GM21526 (cell line): ENCODE measurements around the gene GNAI2.
"Not testable (repeated sequence)": the region's sequence is repeated elsewhere in the genome, so short reads cannot be mapped to it uniquely, and the experiment has no call there.

Experiments used
- ATAC-seq: cut with Tn5 transposase; IDR thresholded peaks from one replicate; pipeline ENCODE4 v1.9.1; 2021; ENCODE audit warnings: moderate library complexity; ENCODE audit not compliant: unreplicated experiment, low FRiP score

GNAI2 gene

GRCh38 chr3:50260942-50261441 lies 25.0 kb downstream of the GNAI2 start:
- no peak for ATAC-seq

GRCh38 chr3:50261505-50261904 lies 25.5 kb downstream of the GNAI2 start:
- no peak for ATAC-seq

GRCh38 chr3:50262200-50262599 lies 26.2 kb downstream of the GNAI2 start:
- ATAC-seq: not testable (repeated sequence)

GRCh38 chr3:50262778-50263177 lies 26.8 kb downstream of the GNAI2 start:
- ATAC-seq: no peak

- no peak for ATAC-seq
These were observed 27.7 kb downstream of the GNAI2 start for GRCh38 chr3:50263478-50264382.

- ATAC-seq: no peak
These were observed 28.5 kb downstream of the GNAI2 start for GRCh38 chr3:50264383-50264963.

- no peak for ATAC-seq
These were observed 29.0 kb downstream of the GNAI2 start for GRCh38 chr3:50264964-50265485.

GRCh38 chr3:50265571-50265970 lies 29.6 kb downstream of the GNAI2 start:
- ATAC-seq: no peak

- ATAC-seq: no peak
These were observed 30.0 kb downstream of the GNAI2 start for GRCh38 chr3:50266017-50266416.

GRCh38 chr3:50266836-50267235 lies 30.8 kb downstream of the GNAI2 start:
- ATAC-seq: no peak

- ATAC-seq: no peak
These were observed 31.4 kb downstream of the GNAI2 start for GRCh38 chr3:50267280-50267913.

- no peak for ATAC-seq
These were observed 32.3 kb downstream of the GNAI2 start for GRCh38 chr3:50268276-50268675.

- ATAC-seq: no peak
These were observed 32.9 kb downstream of the GNAI2 start, which contains the start of gene SEMA3B for GRCh38 chr3:50268703-50269451. Gene SEMA3B (plus strand): TSS chr3:50269147. CDS start chr3:50269241, 94 bp downstream.

GRCh38 chr3:50269460-50269859 lies 33.5 kb downstream of the GNAI2 start:
- ATAC-seq: no peak

- no peak for ATAC-seq
These were observed 34.0 kb downstream of the GNAI2 start for GRCh38 chr3:50269977-50270413.

- ATAC-seq: no peak
These were observed 34.6 kb downstream of the GNAI2 start for GRCh38 chr3:50270422-50271224.

- no peak for ATAC-seq
These were observed 35.4 kb downstream of the GNAI2 start for GRCh38 chr3:50271314-50271936.

GRCh38 chr3:50272538-50272910 lies 36.5 kb downstream of the GNAI2 start:
- not testable (repeated sequence) for ATAC-seq
